ENCODE results near the gene PHYHIPL. TPM values are rescaled to one million over a fixed set of nuclear protein-coding genes. Genes with fewer than 3 reads are reported as not detected.

Gene PHYHIPL
- total and polyA plus RNA-seq, 8 donors = 0.12 to 5.9 (median 0.35) TPM; not detected in 3

- H3K36me3 ChIP-seq = no peaks in the 10 kb centered on the region
- H3K9me3 ChIP-seq = no peaks in the 10 kb centered on the region
- H3K27me3 ChIP-seq = no peaks in the 10 kb centered on the region
- no peak for DNase-seq
- TF ChIP-seq EP300 (IDR thresholded peaks at IDR 0.05) (no peak), POLR2AphosphoS5 (IDR thresholded peaks at IDR 0.05) (no peak), CTCF (IDR thresholded peaks at IDR 0.05) (no peak), POLR2A (IDR thresholded peaks at IDR 0.05) (no peak)
- H3K4me3 ChIP-seq = no peak overlapping the region
- intact Hi-C loops (cut with DNase I; ENCODE audit: low total_unique reads) = no loop called here
- peaks cover 0 to 23% (median 3%) of the 10 kb centered on the region in 4 donors for H3K4me1 ChIP-seq
- 46 to 71% (median 63%) methylated on average over 1 of the region's 1 CpG for WGBS, 5 donors
- H3K27ac ChIP-seq = no peak overlapping the region
Observed at GRCh38 chr10:59281861-59282260, 105.4 kb downstream of the PHYHIPL start.

GRCh38 chr10:59283456-59284091, 107.1 kb downstream of the PHYHIPL start:
- intact Hi-C loops (cut with DNase I; ENCODE audit: low total_unique reads) = no loop called here
- Histone ChIP-seq H3K9me3 (no peaks in the 10 kb centered on the region), H3K4me3 (no peak overlapping the region), H3K4me1 (peaks cover 0 to 23% (median 3%) of the 10 kb centered on the region in 4 donors), H3K27ac (no peak overlapping the region), H3K27me3 (no peaks in the 10 kb centered on the region), H3K36me3 (no peaks in the 10 kb centered on the region)
- peak in 1 of 2 donors; percentile 38 for DNase-seq
- WGBS, 5 donors = 36 to 54% (median 47%) methylated on average over 8 to 9 of the region's 9 CpGs
- TF ChIP-seq CTCF (IDR thresholded peaks at IDR 0.05) (no peak), POLR2A (IDR thresholded peaks at IDR 0.05) (no peak), EP300 (IDR thresholded peaks at IDR 0.05) (no peak), POLR2AphosphoS5 (IDR thresholded peaks at IDR 0.05) (no peak)

GRCh38 chr10:59284118-59284975, 107.9 kb downstream of the PHYHIPL start:
- H3K9me3 ChIP-seq = no peaks in the 10 kb centered on the region
- H3K27ac ChIP-seq = no peak overlapping the region
- H3K4me3 ChIP-seq = no peak overlapping the region
- H3K27me3 ChIP-seq = no peaks in the 10 kb centered on the region
- intact Hi-C loops (cut with DNase I; ENCODE audit: low total_unique reads) = no loop called here
- peaks cover 0 to 23% (median 3%) of the 10 kb centered on the region in 4 donors for H3K4me1 ChIP-seq
- WGBS, 5 donors = 64 to 85% (median 75%) methylated on average over 7 of the region's 7 CpGs
- H3K36me3 ChIP-seq = no peaks in the 10 kb centered on the region
- TF ChIP-seq EP300 (IDR thresholded peaks at IDR 0.05) (no peak), CTCF (IDR thresholded peaks at IDR 0.05) (no peak), POLR2AphosphoS5 (IDR thresholded peaks at IDR 0.05) (no peak), POLR2A (IDR thresholded peaks at IDR 0.05) (no peak)
- no peak for DNase-seq

- Histone ChIP-seq H3K27ac (peak overlapping the region in 1 of 5 donors; percentile 8), H3K4me1 (peaks cover 0 to 23% (median 3%) of the 10 kb centered on the region in 4 donors), H3K4me3 (no peak overlapping the region), H3K9me3 (no peaks in the 10 kb centered on the region), H3K36me3 (no peaks in the 10 kb centered on the region), H3K27me3 (no peaks in the 10 kb centered on the region)
- intact Hi-C loops (cut with DNase I; ENCODE audit: low total_unique reads) = no loop called here
- TF ChIP-seq CTCF (IDR thresholded peaks at IDR 0.05) (no peak), EP300 (IDR thresholded peaks at IDR 0.05) (no peak), POLR2A (IDR thresholded peaks at IDR 0.05) (no peak), POLR2AphosphoS5 (IDR thresholded peaks at IDR 0.05) (no peak)
- DNase-seq = no peak
- WGBS, 5 donors = 76 to 89% (median 80%) methylated on average over 4 of the region's 4 CpGs
Observed at GRCh38 chr10:59285073-59285472, 108.6 kb downstream of the PHYHIPL start.

All from stomach (tissue), 9 donors.